22Rv1 (cell line): ENCODE data around the gene CS.

Experiments used
- CTCF ChIP-seq: fragments of 450-650 bp; IDR thresholded peaks from 2 replicates; pipeline ENCODE4 v1.5.1; 2017; ENCODE audit warnings: mild to moderate bottlenecking
- ZFX ChIP-seq: fragments of 450-650 bp; IDR thresholded peaks from 2 replicates; pipeline ENCODE4 v1.6.1; 2017; ENCODE audit warnings: antibody characterized with exemption, borderline replicate concordance

- TF ChIP-seq CTCF (no peak), ZFX (no peak)
These were observed 65.2 kb downstream of the CS start for GRCh38 chr12:56234746-56235436.
